GM12878 (cell line): ENCODE data around the gene TTLL11. TPM values are rescaled to one million over a fixed set of nuclear protein-coding genes. Genes with fewer than 3 reads are reported as not detected.

ENCODE experiments used
- CBX5 ChIP-seq: sonication (generic); IDR thresholded peaks from 2 replicates; pipeline ENCODE4 v1.6.1; 2016; ENCODE audit warnings: low read depth, moderate library complexity, mild to moderate bottlenecking, inconsistent platforms
- E2F8 ChIP-seq: fragments of 450-650 bp; IDR thresholded peaks from 2 replicates; pipeline ENCODE4 v1.6.1; 2018; ENCODE audit warnings: mild to moderate bottlenecking, low read depth, moderate library complexity; ENCODE audit not compliant: partially characterized antibody
- HDAC6 ChIP-seq: fragments of 200-600 bp; sonication (generic); IDR thresholded peaks from one replicate; pipeline ENCODE4 v1.8.0; 2017; ENCODE audit warnings: antibody characterized with exemption; ENCODE audit not compliant: unreplicated experiment
- MAX ChIP-seq: IDR thresholded peaks from 2 replicates; pipeline ENCODE4 v1.6.1; 2012; ENCODE audit warnings: low read depth, low read length, improper control_type of control experiment
- RFX5 ChIP-seq: IDR thresholded peaks from 2 replicates; pipeline ENCODE4 v1.6.1; 2011; ENCODE audit warnings: low read depth, low read length, improper control_type of control experiment
- TAF1 ChIP-seq: IDR thresholded peaks from 2 replicates; pipeline ENCODE4 v1.6.1; 2011; ENCODE audit warnings: mild to moderate bottlenecking, low read depth, low read length, borderline replicate concordance
- ZBED1 ChIP-seq: IDR thresholded peaks from 2 replicates; pipeline ENCODE4 v1.6.1; 2016; ENCODE audit warnings: borderline replicate concordance
- ZBTB33 ChIP-seq: fragments of 450-650 bp; IDR thresholded peaks from 2 replicates; pipeline ENCODE4 v1.6.1; 2017; ENCODE audit warnings: mild to moderate bottlenecking
- ZNF207 ChIP-seq: fragments of 450-650 bp; IDR thresholded peaks from 2 replicates; pipeline ENCODE4 v1.6.1; 2014; ENCODE audit warnings: antibody characterized with exemption, mild to moderate bottlenecking, borderline replicate concordance
- ZZZ3 ChIP-seq: IDR thresholded peaks from 2 replicates; pipeline ENCODE4 v1.6.1; 2011; ENCODE audit warnings: low read depth; ENCODE audit not compliant: control insufficient read depth, insufficient read length
- polyA plus RNA-seq, 11 experiments: library from polyadenylated mRNA; depleted of rRNA in 4 of 11; unstranded in 6 of 11; stranded (reverse) in 5 of 11; fragments of >200 nt; fragmentation: Nextera tagmentation in 4 of 11; fragmentation: Illumina TruSeq in 1 of 11; extraction: Ambion mirVana in 4 of 11; extraction: Trizol in 1 of 11; gene quantifications; 1 replicate in 1 of 11; 2 replicates in 10 of 11; pipeline versions ENCODE4 v1.2.1 to v1.2.3, GENCODE V29; 2011 to 2016; ENCODE audit warnings: inconsistent platforms in 2 of 11, missing spikeins in 2 of 11, low read depth in 1 of 11
- total RNA-seq, 4 experiments: library from RNA; depleted of rRNA in 3 of 4; stranded (reverse); fragments of >200 nt in 3 of 4; fragmentation: Illumina TruSeq in 1 of 4; extraction: Trizol in 1 of 4; gene quantifications; 2 replicates each; pipeline versions ENCODE4 v1.2.1 to v1.2.3, GENCODE V29; 2013 to 2021

Gene TTLL11
- total and polyA plus RNA-seq, 10 of the 15 experiments (the other 5 are each of a cell fraction or from before 2014, with no cell fraction given): 1.2 to 3.7 (median 2.9) TPM

GRCh38 chr9:121885345-121885901, 207.7 kb downstream of the TTLL11 start (continued):
- TF ChIP-seq ZBTB33 (no peak), E2F8 (no peak), ZNF207 (no peak), ZZZ3 (no peak), ZBED1 (no peak), CBX5 (no peak), MAX (no peak), RFX5 (no peak), HDAC6 (no peak), TAF1 (no peak)
